ENCODE measurements around the gene KIF1A.

- TF ChIP-seq EZH2 (IDR thresholded peaks at IDR 0.05; ENCODE audit: borderline replicate concordance, insufficient read depth, low read length, poor library complexity, severe bottlenecking) (no peak), RAD21 (conservative IDR thresholded peaks at IDR 0.05) (no peak), MXI1 (conservative IDR thresholded peaks at IDR 0.05; ENCODE audit: poor library complexity, severe bottlenecking) (no peak), CTCF (IDR thresholded peaks at IDR 0.05; ENCODE audit: poor library complexity, severe bottlenecking) (no peak), EP300 (conservative IDR thresholded peaks at IDR 0.05; ENCODE audit: poor library complexity, severe bottlenecking) (no peak), POLR2AphosphoS5 (IDR thresholded peaks at IDR 0.05) (no peak), REST (IDR thresholded peaks at IDR 0.05; ENCODE audit: borderline replicate concordance) (no peak)
Measured at GRCh38 chr2:240775905-240776304, 44.1 kb downstream of the KIF1A start.
